ENCODE measurements around the gene DHRS4L2.
"Not testable (repeated sequence)": the region's sequence is repeated elsewhere in the genome, so short reads cannot be mapped to it uniquely, and the experiment has no call there.

GRCh38 chr14:24031331-24031730 is 42.6 kb downstream of the DHRS4L2 start:
- not testable (repeated sequence) for TF ChIP-seq CTCF (IDR thresholded peaks at IDR 0.05; ENCODE audit: poor library complexity); EZH2 (IDR thresholded peaks at IDR 0.05; ENCODE audit: borderline replicate concordance); EZH2phosphoT487 (IDR thresholded peaks at IDR 0.05; ENCODE audit: low read depth, severe bottlenecking, unreplicated experiment)

Measured in hepatocyte (in vitro differentiated cells).